Esophagus muscularis mucosa (tissue), 4 donors: Measurements from ENCODE around the gene RARB.

Experiments used
- EP300 ChIP-seq: sonication (generic); formaldehyde crosslinking; IDR thresholded peaks from one replicate; pipeline ENCODE4 v1.6.1; 2017; ENCODE audit warnings: antibody characterized with exemption
- POLR2A ChIP-seq: fragments of 450-650 bp; IDR thresholded peaks from one replicate; pipeline ENCODE4 v1.6.1; 2017; ENCODE audit warnings: antibody characterized with exemption, moderate library complexity, mild to moderate bottlenecking, low read depth
- POLR2AphosphoS5 ChIP-seq, 2 donors: sonication (generic); formaldehyde crosslinking; IDR thresholded peaks; one replicate each; pipeline ENCODE4 v1.6.1; 2017; ENCODE audit warnings: antibody characterized with exemption in 2 of 2
- TF ChIP-seq, protein P1 (sequence below), 3 experiments: fragments of 200-600 bp in 2 of 3; fragments of 450-650 bp in 1 of 3; sonication (generic) in 2 of 3; IDR thresholded peaks; one replicate each; pipeline ENCODE4 v1.5.1; 2017 to 2019; ENCODE audit warnings: antibody characterized with exemption in 3 of 3, mild to moderate bottlenecking in 2 of 3, moderate library complexity in 1 of 3

DNA sequence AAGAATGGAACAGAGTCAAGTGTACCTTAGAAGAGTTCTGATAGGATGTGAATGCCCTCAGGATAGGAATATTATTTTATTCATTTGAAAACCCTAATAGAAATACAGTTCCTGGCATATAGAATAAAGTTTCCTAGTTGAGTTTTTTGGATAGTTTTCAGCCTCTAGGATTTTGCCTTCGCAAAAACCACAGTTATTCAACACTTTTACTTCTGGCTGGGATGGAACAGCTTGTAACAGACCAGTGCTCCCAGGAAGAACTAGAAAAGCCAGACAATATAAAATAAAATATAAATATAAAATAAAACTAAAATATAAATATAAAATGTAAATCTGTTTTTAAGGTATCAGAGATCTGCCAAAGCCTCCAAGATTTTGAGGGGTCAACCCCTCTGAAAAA is 27.5 kb upstream of the RARB start:
- TF ChIP-seq, protein P1, sequence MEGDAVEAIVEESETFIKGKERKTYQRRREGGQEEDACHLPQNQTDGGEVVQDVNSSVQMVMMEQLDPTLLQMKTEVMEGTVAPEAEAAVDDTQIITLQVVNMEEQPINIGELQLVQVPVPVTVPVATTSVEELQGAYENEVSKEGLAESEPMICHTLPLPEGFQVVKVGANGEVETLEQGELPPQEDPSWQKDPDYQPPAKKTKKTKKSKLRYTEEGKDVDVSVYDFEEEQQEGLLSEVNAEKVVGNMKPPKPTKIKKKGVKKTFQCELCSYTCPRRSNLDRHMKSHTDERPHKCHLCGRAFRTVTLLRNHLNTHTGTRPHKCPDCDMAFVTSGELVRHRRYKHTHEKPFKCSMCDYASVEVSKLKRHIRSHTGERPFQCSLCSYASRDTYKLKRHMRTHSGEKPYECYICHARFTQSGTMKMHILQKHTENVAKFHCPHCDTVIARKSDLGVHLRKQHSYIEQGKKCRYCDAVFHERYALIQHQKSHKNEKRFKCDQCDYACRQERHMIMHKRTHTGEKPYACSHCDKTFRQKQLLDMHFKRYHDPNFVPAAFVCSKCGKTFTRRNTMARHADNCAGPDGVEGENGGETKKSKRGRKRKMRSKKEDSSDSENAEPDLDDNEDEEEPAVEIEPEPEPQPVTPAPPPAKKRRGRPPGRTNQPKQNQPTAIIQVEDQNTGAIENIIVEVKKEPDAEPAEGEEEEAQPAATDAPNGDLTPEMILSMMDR (IDR thresholded peaks at IDR 0.05), result no peak
- no peak for TF ChIP-seq POLR2A
- no peak for TF ChIP-seq POLR2AphosphoS5 (IDR thresholded peaks at IDR 0.05)
- TF ChIP-seq EP300, result no peak
